Measurements from ENCODE around the gene TYK2. TPM values are rescaled to one million over a fixed set of nuclear protein-coding genes. Genes with fewer than 3 reads are reported as not detected.
A peak's percentile ranks its signal among the peaks of the same experiment; 100 is the strongest.

Gene TYK2
- polyA plus RNA-seq, 1 experiment = 40.9 TPM

DNA sequence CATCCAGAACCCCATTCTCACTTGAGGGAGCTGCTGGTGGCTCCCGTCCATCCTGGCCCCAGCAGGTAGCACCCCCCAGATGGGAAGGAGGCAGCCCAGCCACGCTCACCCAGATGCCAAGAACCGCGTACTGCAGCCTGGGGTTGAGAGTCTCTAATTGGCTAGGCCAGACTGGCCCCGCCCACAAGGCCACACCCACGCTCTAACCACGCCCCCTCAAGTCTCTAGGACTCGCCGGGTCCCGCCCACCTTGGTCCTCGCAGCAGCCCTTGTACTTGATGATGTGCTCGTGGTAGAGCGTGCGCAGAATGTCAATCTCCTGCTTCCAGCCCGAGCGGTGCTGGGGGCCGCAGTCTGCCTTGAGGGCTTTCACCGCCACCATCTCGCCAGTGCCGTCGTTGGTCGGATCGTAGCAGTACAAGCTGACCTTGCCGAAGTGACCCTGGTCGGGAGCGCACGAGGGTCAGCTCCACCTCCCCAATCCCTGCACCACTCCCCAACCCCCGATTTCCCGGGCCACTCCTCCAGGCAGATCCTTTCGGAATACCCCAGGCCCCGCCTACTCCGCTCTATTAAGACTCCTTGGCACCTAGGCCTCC is 26.5 kb downstream of the TYK2 start:
- ChIA-PET CTCF (interaction anchor here (0.7 kb wide), 1 partner anchor 17 kb away, joined by 5 read pairs; no protein-coding TSS in a partner anchor), POLR2A (interaction anchor here (0.6 kb wide), 1 partner anchor 185 kb away, joined by 3 read pairs; no protein-coding TSS in a partner anchor)
- TF ChIP-seq, protein P1, sequence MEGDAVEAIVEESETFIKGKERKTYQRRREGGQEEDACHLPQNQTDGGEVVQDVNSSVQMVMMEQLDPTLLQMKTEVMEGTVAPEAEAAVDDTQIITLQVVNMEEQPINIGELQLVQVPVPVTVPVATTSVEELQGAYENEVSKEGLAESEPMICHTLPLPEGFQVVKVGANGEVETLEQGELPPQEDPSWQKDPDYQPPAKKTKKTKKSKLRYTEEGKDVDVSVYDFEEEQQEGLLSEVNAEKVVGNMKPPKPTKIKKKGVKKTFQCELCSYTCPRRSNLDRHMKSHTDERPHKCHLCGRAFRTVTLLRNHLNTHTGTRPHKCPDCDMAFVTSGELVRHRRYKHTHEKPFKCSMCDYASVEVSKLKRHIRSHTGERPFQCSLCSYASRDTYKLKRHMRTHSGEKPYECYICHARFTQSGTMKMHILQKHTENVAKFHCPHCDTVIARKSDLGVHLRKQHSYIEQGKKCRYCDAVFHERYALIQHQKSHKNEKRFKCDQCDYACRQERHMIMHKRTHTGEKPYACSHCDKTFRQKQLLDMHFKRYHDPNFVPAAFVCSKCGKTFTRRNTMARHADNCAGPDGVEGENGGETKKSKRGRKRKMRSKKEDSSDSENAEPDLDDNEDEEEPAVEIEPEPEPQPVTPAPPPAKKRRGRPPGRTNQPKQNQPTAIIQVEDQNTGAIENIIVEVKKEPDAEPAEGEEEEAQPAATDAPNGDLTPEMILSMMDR (IDR thresholded peaks at IDR 0.05; ENCODE audit: insufficient read depth, low read depth, low read length) = no peak
- Histone ChIP-seq H3K27me3 (ENCODE audit: control insufficient read depth, insufficient read depth, low read length) (no peaks in the 10 kb centered on the region), H3K36me3 (ENCODE audit: control insufficient read depth, insufficient read depth, low read length) (peaks cover 26% of the 10 kb centered on the region), H3K4me3 (ENCODE audit: low read depth, low read length) (no peak overlapping the region)
- no peak for DNase-seq (ENCODE audit: low read depth)

DNA sequence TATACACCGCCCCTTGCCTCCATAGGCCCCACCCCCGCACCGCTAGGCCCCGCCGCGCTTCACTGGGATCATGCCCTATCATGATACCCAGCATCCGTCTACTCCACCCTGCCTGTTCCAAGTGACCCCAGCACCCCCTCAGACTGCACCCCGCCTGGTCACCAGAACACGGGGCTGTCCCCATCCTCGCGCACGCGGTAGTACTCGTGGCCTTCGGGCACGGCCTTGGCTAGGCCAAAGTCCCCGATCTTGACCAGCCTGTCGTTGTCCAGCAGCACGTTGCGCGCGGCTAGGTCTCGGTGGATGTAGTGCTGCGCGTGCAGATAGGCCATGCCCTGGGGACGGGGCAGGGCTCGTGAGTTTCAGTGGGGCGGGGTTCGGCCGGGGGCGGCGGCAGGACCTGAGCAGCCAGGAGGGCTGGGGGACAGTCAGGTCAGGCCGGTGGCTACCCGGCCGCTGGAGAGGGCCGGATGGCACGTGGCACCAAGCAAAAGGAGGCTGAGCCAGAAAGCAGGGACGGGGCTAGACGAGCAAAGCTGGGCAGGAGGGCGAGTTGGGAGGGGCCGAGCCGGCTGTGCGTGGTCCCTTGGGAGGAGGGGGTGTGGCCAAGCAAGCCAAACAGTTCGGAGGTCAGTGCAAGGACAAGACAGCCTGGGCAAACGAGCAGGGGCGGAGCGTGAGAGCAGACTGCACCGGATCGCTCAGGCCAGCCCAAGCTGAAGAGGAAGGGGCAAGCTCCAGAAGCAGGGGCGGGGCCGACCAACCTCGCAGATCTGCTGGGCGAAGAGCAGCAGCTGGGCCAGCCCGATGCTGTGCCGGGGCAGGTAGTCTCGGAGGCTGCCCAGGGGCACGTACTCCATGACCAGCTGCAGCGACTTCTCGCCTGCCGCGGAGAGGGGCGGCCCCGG is 27.4 kb downstream of the TYK2 start:
- CTCF ChIA-PET = interaction anchor here (0.7 kb wide), 1 partner anchor 16 kb away, joined by 5 read pairs; no protein-coding TSS in a partner anchor
- TF ChIP-seq, protein P1 (IDR thresholded peaks at IDR 0.05; ENCODE audit: insufficient read depth, low read depth, low read length) = no peak
- H3K27me3 ChIP-seq (ENCODE audit: control insufficient read depth, insufficient read depth, low read length) = no peaks in the 10 kb centered on the region
- DNase-seq (ENCODE audit: low read depth) = no peak
- POLR2A ChIA-PET = no interaction called here
- no peak overlapping the region for H3K4me3 ChIP-seq (ENCODE audit: low read depth, low read length)
- H3K36me3 ChIP-seq (ENCODE audit: control insufficient read depth, insufficient read depth, low read length) = peaks cover 26% of the 10 kb centered on the region

DNA sequence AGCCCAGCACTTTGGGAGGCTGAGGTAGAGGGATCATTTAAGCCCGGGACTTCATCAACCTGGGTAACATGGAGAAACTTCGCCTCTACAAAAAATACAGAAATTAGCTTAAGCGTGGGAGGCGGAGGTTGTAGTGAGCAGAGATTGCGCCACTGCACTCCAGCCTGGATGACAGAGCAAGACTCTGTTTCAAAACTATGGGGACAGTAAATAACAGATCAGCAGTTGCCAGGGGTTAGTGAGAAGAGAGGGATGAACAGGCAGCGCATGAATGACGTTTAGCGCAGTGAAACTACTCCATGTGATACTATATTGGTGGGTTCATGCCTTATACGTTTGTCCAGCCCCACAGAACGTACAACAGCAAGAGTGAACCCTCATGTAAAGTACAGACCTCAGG is 33.9 kb downstream of the TYK2 start:
- POLR2A ChIA-PET = no interaction called here
- TF ChIP-seq, protein P1 (IDR thresholded peaks at IDR 0.05; ENCODE audit: insufficient read depth, low read depth, low read length) = no peak

DNA sequence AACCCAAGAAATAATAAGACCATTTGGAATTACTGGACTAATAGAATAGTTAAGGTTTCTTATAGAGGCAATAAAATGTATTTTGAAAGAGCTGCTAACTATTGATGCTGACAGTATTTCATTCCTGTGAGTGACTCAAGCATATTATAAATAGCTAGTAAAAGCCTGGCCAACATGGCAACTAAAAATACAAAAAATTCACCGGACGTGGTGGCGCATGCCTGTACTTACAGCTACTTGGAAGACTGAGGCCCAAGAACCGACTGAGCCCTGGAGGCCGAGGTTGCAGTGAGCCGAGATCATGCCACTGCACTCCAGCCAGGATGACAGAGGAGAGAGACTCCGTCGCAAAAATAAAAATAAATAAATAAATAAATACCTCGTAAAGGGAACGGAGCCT is 35.6 kb downstream of the TYK2 start:
- POLR2A ChIA-PET = interaction anchor here (0.6 to 0.9 kb wide), 3 partner anchors 11 to 36 kb away, joined by 4 to 14 read pairs (median 5); partner anchors contain the start of genes RAVER1 and TYK2
- CTCF ChIA-PET = interaction anchor here (1.2 to 1.3 kb wide), 4 partner anchors 11 to 75 kb away, joined by 3 to 5 read pairs (median 4); partner anchors contain the start of gene RAVER1
- TF ChIP-seq, protein P1 (IDR thresholded peaks at IDR 0.05; ENCODE audit: insufficient read depth, low read depth, low read length) = no peak
- DNase-seq (ENCODE audit: low read depth) = peak; percentile 71
- Histone ChIP-seq H3K27me3 (ENCODE audit: control insufficient read depth, insufficient read depth, low read length) (no peaks in the 10 kb centered on the region), H3K4me3 (ENCODE audit: low read depth, low read length) (no peak overlapping the region), H3K36me3 (ENCODE audit: control insufficient read depth, insufficient read depth, low read length) (no peaks in the 10 kb centered on the region)

More for the DNA sequence above, 33.9 kb downstream of the TYK2 start:
- Histone ChIP-seq H3K27me3 (ENCODE audit: control insufficient read depth, insufficient read depth, low read length) (no peaks in the 10 kb centered on the region), H3K36me3 (ENCODE audit: control insufficient read depth, insufficient read depth, low read length) (peaks cover 1% of the 10 kb centered on the region; the same call in 1 of the 2 replicates), H3K4me3 (ENCODE audit: low read depth, low read length) (no peak overlapping the region)
- CTCF ChIA-PET = interaction anchor here (1.6 kb wide), 1 partner anchor 77 kb away, joined by 3 read pairs; no protein-coding TSS in a partner anchor
- no peak for DNase-seq (ENCODE audit: low read depth)

DNA sequence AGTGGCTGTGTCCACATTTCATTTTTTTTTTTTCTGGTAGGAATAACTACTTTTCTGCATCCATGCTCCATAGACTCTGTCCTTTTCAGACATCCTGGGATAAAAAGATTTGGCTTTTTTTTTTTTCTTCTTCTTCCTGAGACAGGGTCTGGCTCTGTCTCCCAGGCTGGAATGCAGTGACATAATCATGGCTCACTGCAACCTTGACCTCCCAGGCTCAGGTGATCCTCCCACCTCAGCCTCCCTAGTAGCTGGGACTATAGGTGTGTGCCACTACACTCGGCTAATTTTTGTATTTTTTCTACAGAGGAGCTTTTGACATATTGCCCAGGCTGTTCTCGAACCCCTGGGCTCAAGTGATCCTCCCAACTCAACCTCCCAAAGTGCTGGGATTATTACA is 36.9 kb downstream of the TYK2 start:
- TF ChIP-seq, protein P1 (IDR thresholded peaks at IDR 0.05; ENCODE audit: insufficient read depth, low read depth, low read length) = no peak
- no peaks in the 10 kb centered on the region for H3K27me3 ChIP-seq (ENCODE audit: control insufficient read depth, insufficient read depth, low read length)
- ChIA-PET POLR2A (no interaction called here), CTCF (interaction anchor here (0.6 to 2.1 kb wide), 6 partner anchors 9 to 300 kb away, joined by 3 to 8 read pairs (median 3); partner anchors contain the start of genes PDE4A and RAVER1)
- H3K4me3 ChIP-seq (ENCODE audit: low read depth, low read length) = no peak overlapping the region
- no peaks in the 10 kb centered on the region for H3K36me3 ChIP-seq (ENCODE audit: control insufficient read depth, insufficient read depth, low read length)
- DNase-seq (ENCODE audit: low read depth) = no peak
